HUES48 (cell line): ENCODE results near the gene THADA.
"Not testable (repeated sequence)": the region's sequence is repeated elsewhere in the genome, so short reads cannot be mapped to it uniquely, and the experiment has no call there.

ENCODE experiments used
- H3K27ac ChIP-seq: one replicate; pipeline ENCODE4 v1.7.0; 2013; ENCODE audit warnings: low read depth, low read length, inconsistent platforms
- H3K27me3 ChIP-seq: 2 replicates; pipeline ENCODE4 v1.6.1; 2013; ENCODE audit warnings: mild to moderate bottlenecking, low read length; ENCODE audit not compliant: control insufficient read depth, insufficient read depth
- H3K36me3 ChIP-seq: 2 replicates; pipeline ENCODE4 v1.6.1; 2013; ENCODE audit warnings: low read length; ENCODE audit not compliant: control insufficient read depth, insufficient read depth
- H3K4me1 ChIP-seq: 2 replicates; pipeline ENCODE4 v1.6.1; 2013; ENCODE audit warnings: mild to moderate bottlenecking, low read length; ENCODE audit not compliant: control insufficient read depth, insufficient read depth
- H3K4me3 ChIP-seq: 2 replicates; pipeline ENCODE4 v1.5.1; 2013; ENCODE audit warnings: mild to moderate bottlenecking, low read depth, low read length
- H3K9ac ChIP-seq: 2 replicates; pipeline ENCODE4 v1.6.1; 2013; ENCODE audit warnings: mild to moderate bottlenecking, low read depth, low read length, moderate library complexity
- H3K9me3 ChIP-seq: 2 replicates; pipeline ENCODE4 v1.6.1; 2013; ENCODE audit warnings: low read length; ENCODE audit not compliant: control insufficient read depth, insufficient read depth

The THADA gene

GRCh38 chr2:43539436-43539835, 56.4 kb downstream of the THADA start:
- peaks cover 10% of the 10 kb centered on the region for H3K36me3 ChIP-seq
- H3K27me3 ChIP-seq: no peaks in the 10 kb centered on the region
- no peak overlapping the region for H3K27ac ChIP-seq

GRCh38 chr2:43538034-43538670, 57.7 kb downstream of the THADA start:
- Histone ChIP-seq H3K4me3 (no peak overlapping the region), H3K27ac (no peak overlapping the region), H3K36me3 (peaks cover 10% of the 10 kb centered on the region), H3K9me3 (no peaks in the 10 kb centered on the region), H3K27me3 (no peaks in the 10 kb centered on the region), H3K9ac (no peak overlapping the region), H3K4me1 (no peaks in the 10 kb centered on the region)

More at GRCh38 chr2:43539436-43539835, 56.4 kb downstream of the THADA start:
- H3K4me3 ChIP-seq: no peak overlapping the region
- H3K4me1 ChIP-seq: no peaks in the 10 kb centered on the region
- no peaks in the 10 kb centered on the region for H3K9me3 ChIP-seq
- H3K9ac ChIP-seq: no peak overlapping the region

GRCh38 chr2:43537137-43537536, 58.7 kb downstream of the THADA start:
- H3K36me3 ChIP-seq: peaks cover 10% of the 10 kb centered on the region
- H3K4me1 ChIP-seq: no peaks in the 10 kb centered on the region
- no peak overlapping the region for H3K4me3 ChIP-seq
- no peak overlapping the region for H3K9ac ChIP-seq
- H3K9me3 ChIP-seq: no peaks in the 10 kb centered on the region
- no peaks in the 10 kb centered on the region for H3K27me3 ChIP-seq
- H3K27ac ChIP-seq: no peak overlapping the region

GRCh38 chr2:43534569-43534968, 61.3 kb downstream of the THADA start:
- Histone ChIP-seq H3K4me3 (no peak overlapping the region), H3K4me1 (peaks cover 7% of the 10 kb centered on the region; the same call in 1 of the 2 replicates)

GRCh38 chr2:43532572-43532971, 63.3 kb downstream of the THADA start:
- not testable (repeated sequence) for H3K4me3 ChIP-seq, H3K36me3 ChIP-seq, H3K27ac ChIP-seq, H3K27me3 ChIP-seq, H3K4me1 ChIP-seq, H3K9ac ChIP-seq, H3K9me3 ChIP-seq

More at GRCh38 chr2:43534569-43534968, 61.3 kb downstream of the THADA start:
- Histone ChIP-seq H3K27me3 (no peaks in the 10 kb centered on the region), H3K36me3 (peaks cover 6% of the 10 kb centered on the region; the same call in 1 of the 2 replicates), H3K9me3 (no peaks in the 10 kb centered on the region), H3K27ac (no peak overlapping the region), H3K9ac (no peak overlapping the region)

- Histone ChIP-seq H3K36me3 (no peaks in the 10 kb centered on the region), H3K9me3 (no peaks in the 10 kb centered on the region), H3K9ac (no peak overlapping the region), H3K27me3 (no peaks in the 10 kb centered on the region), H3K27ac (no peak overlapping the region), H3K4me1 (peaks cover 7% of the 10 kb centered on the region; the same call in 1 of the 2 replicates), H3K4me3 (no peak overlapping the region)
These were observed 64.6 kb downstream of the THADA start for GRCh38 chr2:43531251-43531650.

- Histone ChIP-seq H3K27me3 (no peaks in the 10 kb centered on the region), H3K4me1 (peaks cover 7% of the 10 kb centered on the region; the same call in 1 of the 2 replicates), H3K36me3 (no peaks in the 10 kb centered on the region), H3K4me3 (no peak overlapping the region), H3K27ac (no peak overlapping the region), H3K9ac (no peak overlapping the region), H3K9me3 (no peaks in the 10 kb centered on the region)
These were observed 68.8 kb downstream of the THADA start for GRCh38 chr2:43526994-43527393.

GRCh38 chr2:43525506-43525905, 70.3 kb downstream of the THADA start:
- no peaks in the 10 kb centered on the region for H3K4me1 ChIP-seq
- H3K27me3 ChIP-seq: no peaks in the 10 kb centered on the region
- no peaks in the 10 kb centered on the region for H3K36me3 ChIP-seq
- no peak overlapping the region for H3K4me3 ChIP-seq
- no peak overlapping the region for H3K9ac ChIP-seq
- no peaks in the 10 kb centered on the region for H3K9me3 ChIP-seq
- H3K27ac ChIP-seq: no peak overlapping the region

- no peak overlapping the region for H3K4me3 ChIP-seq
- no peak overlapping the region for H3K9ac ChIP-seq
- no peaks in the 10 kb centered on the region for H3K27me3 ChIP-seq
- no peaks in the 10 kb centered on the region for H3K9me3 ChIP-seq
- H3K4me1 ChIP-seq: peaks cover 8% of the 10 kb centered on the region
- no peaks in the 10 kb centered on the region for H3K36me3 ChIP-seq
- H3K27ac ChIP-seq: no peak overlapping the region
These were observed 71.5 kb downstream of the THADA start for GRCh38 chr2:43524177-43524965.

- H3K27ac ChIP-seq: no peak overlapping the region
- H3K4me3 ChIP-seq: no peak overlapping the region
- H3K4me1 ChIP-seq: peaks cover 13% of the 10 kb centered on the region
- H3K36me3 ChIP-seq: no peaks in the 10 kb centered on the region
- H3K27me3 ChIP-seq: no peaks in the 10 kb centered on the region
- H3K9ac ChIP-seq: no peak overlapping the region
- H3K9me3 ChIP-seq: no peaks in the 10 kb centered on the region
These were observed 73.7 kb downstream of the THADA start for GRCh38 chr2:43522177-43522576.

- Histone ChIP-seq H3K27ac (no peak overlapping the region), H3K4me1 (peaks cover 15% of the 10 kb centered on the region)
These were observed 74.3 kb downstream of the THADA start for GRCh38 chr2:43521568-43521967.

More at GRCh38 chr2:43521568-43521967, 74.3 kb downstream of the THADA start:
- Histone ChIP-seq H3K36me3 (no peaks in the 10 kb centered on the region), H3K4me3 (no peak overlapping the region), H3K9me3 (no peaks in the 10 kb centered on the region), H3K9ac (no peak overlapping the region), H3K27me3 (no peaks in the 10 kb centered on the region)
